Neural cell (in vitro differentiated cells): Measurements from ENCODE around the gene DSCAML1.
A peak's percentile ranks its signal among the peaks of the same experiment; 100 is the strongest.

Experiments used
- CTCF ChIP-seq: fragments of 450-650 bp; IDR thresholded peaks from 2 replicates; pipeline ENCODE4 v1.5.1; 2014; ENCODE audit warnings: antibody characterized with exemption, mild to moderate bottlenecking, moderate library complexity; ENCODE audit not compliant: poor library complexity, severe bottlenecking
- EP300 ChIP-seq: fragments of 450-650 bp; conservative IDR thresholded peaks from 2 replicates; pipeline ENCODE4 v1.6.1; 2014; ENCODE audit warnings: antibody characterized with exemption, mild to moderate bottlenecking, moderate library complexity; ENCODE audit not compliant: poor library complexity, severe bottlenecking
- EZH2 ChIP-seq: fragments of 200-600, 300-800 bp; shearing (Covaris generic), sonication (generic); IDR thresholded peaks from 2 replicates; pipeline ENCODE4 v1.6.1; 2014; ENCODE audit warnings: antibody characterized with exemption, low read length, borderline replicate concordance, mild to moderate bottlenecking; ENCODE audit not compliant: insufficient read depth, poor library complexity, severe bottlenecking
- POLR2AphosphoS5 ChIP-seq: IDR thresholded peaks from 2 replicates; pipeline ENCODE4 v1.6.1; 2012
- REST ChIP-seq: IDR thresholded peaks from 2 replicates; pipeline ENCODE4 v1.6.1; 2012; ENCODE audit warnings: borderline replicate concordance

GRCh38 chr11:117663821-117664220 is 133.2 kb downstream of the DSCAML1 start:
- no peak for TF ChIP-seq CTCF
- no peak for TF ChIP-seq EP300
- no peak for TF ChIP-seq EZH2
- TF ChIP-seq REST: peak; percentile 33
- TF ChIP-seq POLR2AphosphoS5: peak; percentile 46
